Calu3 (cell line): ENCODE measurements around the gene TAS2R60. TPM values are rescaled to one million over a fixed set of nuclear protein-coding genes. Genes with fewer than 3 reads are reported as not detected.

ENCODE experiments used
- BruUV-seq: library from RNA; stranded (reverse); fragments of 400-500 nt; replicated peaks from 2 replicates; lab custom pipeline; 2021; lab: Mats Ljungman, UMichigan
- CTCF ChIA-PET: fragments of 300-600 bp; sonication (Branson Sonifier 250); formaldehyde crosslinking; loops from one replicate; lab custom pipeline; 2022; ENCODE audit warnings: antibody characterized with exemption; lab: Charles Lee
- DNase-seq: peaks from one replicate; pipeline ENCODE4 v3.0.0; 2022
- H3K27ac Mint-ChIP-seq: one replicate; pipeline ENCODE4 v1.8.0; 2022; ENCODE audit warnings: mixed read lengths; ENCODE audit not compliant: unreplicated experiment
- H3K27me3 Mint-ChIP-seq: one replicate; pipeline ENCODE4 v1.8.0; 2022; ENCODE audit warnings: mixed read lengths; ENCODE audit not compliant: unreplicated experiment
- H3K36me3 Mint-ChIP-seq: one replicate; pipeline ENCODE4 v1.8.0; 2022; ENCODE audit warnings: mild to moderate bottlenecking, moderate library complexity, mixed read lengths; ENCODE audit not compliant: insufficient read depth, unreplicated experiment
- H3K4me1 Mint-ChIP-seq: one replicate; pipeline ENCODE4 v1.8.0; 2022; ENCODE audit warnings: mild to moderate bottlenecking, low read depth, mixed read lengths; ENCODE audit not compliant: unreplicated experiment
- H3K4me3 Mint-ChIP-seq: one replicate; pipeline ENCODE4 v1.8.0; 2022; ENCODE audit warnings: mild to moderate bottlenecking, low read depth, moderate library complexity, mixed read lengths; ENCODE audit not compliant: unreplicated experiment
- H3K9me3 Mint-ChIP-seq: one replicate; pipeline ENCODE4 v1.8.0; 2022; ENCODE audit warnings: low read depth, mixed read lengths; ENCODE audit not compliant: unreplicated experiment
- intact Hi-C: fragments of 100-400 bp; cut with micrococcal nuclease; formaldehyde crosslinking; loops from one replicate; pipeline ENCODE4 v1.10.0; 2022; ENCODE audit not compliant: unreplicated experiment
- total RNA-seq: library from RNA; stranded (reverse); gene quantifications from 2 replicates; pipeline ENCODE4 v1.2.3, GENCODE V29; 2022
- TF ChIP-seq, protein P1 (sequence below): fragments of 200-600 bp; IDR thresholded peaks from one replicate; pipeline ENCODE4 v1.8.0; 2022; ENCODE audit warnings: antibody characterized with exemption; ENCODE audit not compliant: unreplicated experiment

Gene TAS2R60
- total RNA-seq, 1 experiment from 2014 or later = not detected

DNA sequence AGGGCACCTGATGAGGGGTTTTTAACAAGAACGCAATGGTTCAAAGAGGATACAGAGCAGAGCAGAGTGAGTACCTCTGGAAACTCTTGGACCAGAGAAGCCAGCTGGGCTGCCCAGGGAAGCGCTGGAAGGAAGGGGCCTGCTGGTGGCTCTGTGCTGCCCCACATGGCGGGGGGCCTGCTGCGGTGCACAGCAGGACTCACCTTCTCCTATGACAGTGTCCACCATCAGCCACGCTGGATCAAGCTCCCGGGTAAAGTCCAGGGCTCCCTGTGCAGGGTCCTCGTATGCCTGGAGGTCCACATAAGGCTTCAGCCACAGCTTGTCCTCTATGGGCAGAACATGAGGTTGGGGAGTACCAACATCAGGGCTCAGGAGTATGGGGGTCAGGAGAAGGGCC is 47.1 kb upstream of the TAS2R60 start:
- TF ChIP-seq, protein P1, sequence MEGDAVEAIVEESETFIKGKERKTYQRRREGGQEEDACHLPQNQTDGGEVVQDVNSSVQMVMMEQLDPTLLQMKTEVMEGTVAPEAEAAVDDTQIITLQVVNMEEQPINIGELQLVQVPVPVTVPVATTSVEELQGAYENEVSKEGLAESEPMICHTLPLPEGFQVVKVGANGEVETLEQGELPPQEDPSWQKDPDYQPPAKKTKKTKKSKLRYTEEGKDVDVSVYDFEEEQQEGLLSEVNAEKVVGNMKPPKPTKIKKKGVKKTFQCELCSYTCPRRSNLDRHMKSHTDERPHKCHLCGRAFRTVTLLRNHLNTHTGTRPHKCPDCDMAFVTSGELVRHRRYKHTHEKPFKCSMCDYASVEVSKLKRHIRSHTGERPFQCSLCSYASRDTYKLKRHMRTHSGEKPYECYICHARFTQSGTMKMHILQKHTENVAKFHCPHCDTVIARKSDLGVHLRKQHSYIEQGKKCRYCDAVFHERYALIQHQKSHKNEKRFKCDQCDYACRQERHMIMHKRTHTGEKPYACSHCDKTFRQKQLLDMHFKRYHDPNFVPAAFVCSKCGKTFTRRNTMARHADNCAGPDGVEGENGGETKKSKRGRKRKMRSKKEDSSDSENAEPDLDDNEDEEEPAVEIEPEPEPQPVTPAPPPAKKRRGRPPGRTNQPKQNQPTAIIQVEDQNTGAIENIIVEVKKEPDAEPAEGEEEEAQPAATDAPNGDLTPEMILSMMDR = no peak
- Mint-ChIP-seq H3K36me3 (peaks cover 37% of the 10 kb centered on the region), H3K4me3 (no peak overlapping the region), H3K27ac (no peak overlapping the region), H3K4me1 (no peaks in the 10 kb centered on the region), H3K9me3 (no peaks in the 10 kb centered on the region), H3K27me3 (no peaks in the 10 kb centered on the region)
- intact Hi-C loops = no loop called here
- CTCF ChIA-PET = no interaction called here
- no peak for DNase-seq
- BruUV-seq = no TSS peak

DNA sequence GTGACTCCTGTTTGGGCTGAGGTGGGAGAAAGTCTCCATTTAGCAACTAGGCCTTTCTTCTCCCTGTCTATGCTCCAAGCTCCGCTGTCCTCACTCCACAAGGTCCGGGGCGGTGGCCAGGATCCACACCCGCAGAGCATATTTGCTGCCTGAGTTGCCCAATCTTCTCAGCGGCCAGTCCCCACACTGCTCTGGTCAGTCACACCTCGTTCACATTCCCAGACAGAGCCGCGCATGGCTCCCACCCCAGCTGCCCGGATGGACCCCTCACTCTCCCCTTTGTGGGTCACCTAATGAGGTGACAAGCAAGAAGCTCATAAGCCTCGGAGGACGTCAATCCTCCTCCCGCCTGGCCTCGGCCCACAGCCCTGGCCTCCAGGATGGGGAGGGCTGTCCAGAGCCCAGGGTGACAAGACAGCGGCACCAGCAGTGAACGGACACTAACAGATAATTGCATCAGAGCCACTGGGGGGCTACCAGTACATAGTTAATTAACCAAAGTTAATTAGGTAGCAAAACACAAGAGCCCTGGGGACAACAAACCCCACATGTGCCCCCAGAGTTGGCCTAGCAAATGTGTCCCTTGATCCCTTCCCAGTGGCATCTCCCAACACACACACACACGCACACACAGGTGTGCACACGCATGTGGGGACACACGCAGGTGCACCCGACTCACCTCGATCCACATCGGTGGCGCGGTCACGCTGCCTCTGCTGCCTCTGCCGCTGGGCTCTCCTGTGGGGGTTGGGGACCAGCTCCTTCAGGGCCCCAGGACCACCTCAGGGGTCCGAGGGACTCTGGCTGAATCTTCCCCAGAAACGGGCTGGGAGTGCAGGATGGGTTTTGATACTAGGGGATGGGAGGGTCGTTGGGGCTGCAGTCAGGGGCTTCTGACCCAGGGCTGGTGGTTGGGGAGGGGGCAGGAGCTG is 46.4 kb upstream of the TAS2R60 start:
- Mint-ChIP-seq H3K27me3 (no peaks in the 10 kb centered on the region), H3K27ac (no peak overlapping the region), H3K36me3 (peaks cover 32% of the 10 kb centered on the region), H3K4me3 (no peak overlapping the region), H3K4me1 (no peaks in the 10 kb centered on the region), H3K9me3 (no peaks in the 10 kb centered on the region)
- CTCF ChIA-PET = no interaction called here
- no TSS peak for BruUV-seq
- intact Hi-C loops = no loop called here
- TF ChIP-seq, protein P1 = no peak
- DNase-seq = no peak

DNA sequence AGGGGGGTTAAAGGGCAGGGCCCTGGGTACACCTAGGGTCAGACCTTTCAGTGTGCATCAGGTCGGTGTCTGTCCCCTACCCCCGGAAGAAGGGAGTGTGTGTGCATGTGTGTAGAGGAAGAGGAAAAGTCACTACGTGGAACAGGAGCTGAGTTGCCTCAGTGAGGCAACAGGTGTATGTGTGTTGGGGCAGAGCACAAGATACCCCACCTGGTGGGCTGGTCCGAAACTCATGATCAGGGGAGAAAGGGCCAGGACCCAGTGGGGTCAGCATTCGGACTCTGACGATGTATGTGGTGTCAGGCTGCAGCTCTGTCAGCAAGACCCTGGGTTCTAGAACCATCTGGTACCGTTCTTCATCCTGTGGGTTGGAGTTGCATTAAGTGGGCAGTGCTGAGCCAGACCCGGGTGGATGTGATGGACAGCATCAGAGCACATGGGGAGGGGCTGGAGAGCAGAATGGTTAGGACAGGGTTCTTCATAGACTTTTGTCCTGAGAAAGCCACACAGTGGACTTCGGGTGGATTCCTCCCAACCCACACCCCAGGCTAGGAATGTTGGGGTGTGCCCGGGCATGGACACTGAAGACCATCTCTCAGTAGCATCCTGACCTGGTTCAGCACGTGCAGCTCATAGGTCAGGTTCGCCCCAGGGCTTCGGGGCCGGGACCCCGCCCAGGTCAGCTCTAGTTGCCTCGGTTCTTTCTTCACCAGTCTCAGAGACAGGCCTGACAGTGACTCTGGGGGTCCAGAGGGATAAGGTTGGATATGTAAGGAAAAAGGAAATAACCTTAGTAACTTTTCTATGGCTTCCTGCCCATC is 45.3 kb upstream of the TAS2R60 start:
- intact Hi-C loops = no loop called here
- H3K4me1 Mint-ChIP-seq = no peaks in the 10 kb centered on the region
- DNase-seq = no peak
- CTCF ChIA-PET = no interaction called here
- no peak overlapping the region for H3K27ac Mint-ChIP-seq
- H3K4me3 Mint-ChIP-seq = no peak overlapping the region
- H3K9me3 Mint-ChIP-seq = no peaks in the 10 kb centered on the region
- H3K27me3 Mint-ChIP-seq = no peaks in the 10 kb centered on the region
- TF ChIP-seq, protein P1 = no peak
- peaks cover 32% of the 10 kb centered on the region for H3K36me3 Mint-ChIP-seq
- no TSS peak for BruUV-seq

DNA sequence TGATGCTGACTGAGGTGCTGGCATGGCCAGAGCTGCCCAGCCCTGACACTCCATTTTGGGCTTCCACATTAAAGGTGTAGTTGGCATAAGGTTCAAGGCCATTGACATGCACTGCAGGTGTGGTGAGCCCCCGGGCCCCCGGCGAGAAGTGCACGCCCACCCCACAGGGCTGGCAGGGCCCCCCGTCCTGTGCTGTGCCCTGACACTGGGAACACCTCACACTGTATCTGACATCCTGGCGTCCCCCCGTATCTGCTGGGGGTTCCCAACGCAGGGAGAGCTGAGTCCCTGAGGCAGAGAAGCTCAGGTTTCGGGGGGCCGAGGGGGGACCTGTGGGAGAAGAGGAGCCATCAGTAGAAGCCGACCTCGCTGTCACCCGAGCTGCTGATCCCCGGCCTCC is 44.6 kb upstream of the TAS2R60 start:
- no TSS peak for BruUV-seq
- no peaks in the 10 kb centered on the region for H3K9me3 Mint-ChIP-seq
- H3K4me1 Mint-ChIP-seq = no peaks in the 10 kb centered on the region
- H3K36me3 Mint-ChIP-seq = peaks cover 26% of the 10 kb centered on the region
- no peak overlapping the region for H3K4me3 Mint-ChIP-seq
- no peak overlapping the region for H3K27ac Mint-ChIP-seq
- CTCF ChIA-PET = no interaction called here
- H3K27me3 Mint-ChIP-seq = no peaks in the 10 kb centered on the region
- intact Hi-C loops = no loop called here
- DNase-seq = no peak
- TF ChIP-seq, protein P1 = no peak
